K562 treated with DMSO at 1 percent for 4 hours (cell line): ENCODE data around the gene H2AZ1. TPM values are rescaled to one million over a fixed set of nuclear protein-coding genes. Genes with fewer than 3 reads are reported as not detected.

Experiments
- total RNA-seq: library from RNA; unstranded; fragments of 300-600 nt; gene quantifications from 2 replicates; pipeline ENCODE4 v1.2.3, GENCODE V29; 2022; ENCODE audit not compliant: insufficient read depth

The H2AZ1 gene
- total RNA-seq: 1,181 and 1,239 TPM in 2 replicates

DNA sequence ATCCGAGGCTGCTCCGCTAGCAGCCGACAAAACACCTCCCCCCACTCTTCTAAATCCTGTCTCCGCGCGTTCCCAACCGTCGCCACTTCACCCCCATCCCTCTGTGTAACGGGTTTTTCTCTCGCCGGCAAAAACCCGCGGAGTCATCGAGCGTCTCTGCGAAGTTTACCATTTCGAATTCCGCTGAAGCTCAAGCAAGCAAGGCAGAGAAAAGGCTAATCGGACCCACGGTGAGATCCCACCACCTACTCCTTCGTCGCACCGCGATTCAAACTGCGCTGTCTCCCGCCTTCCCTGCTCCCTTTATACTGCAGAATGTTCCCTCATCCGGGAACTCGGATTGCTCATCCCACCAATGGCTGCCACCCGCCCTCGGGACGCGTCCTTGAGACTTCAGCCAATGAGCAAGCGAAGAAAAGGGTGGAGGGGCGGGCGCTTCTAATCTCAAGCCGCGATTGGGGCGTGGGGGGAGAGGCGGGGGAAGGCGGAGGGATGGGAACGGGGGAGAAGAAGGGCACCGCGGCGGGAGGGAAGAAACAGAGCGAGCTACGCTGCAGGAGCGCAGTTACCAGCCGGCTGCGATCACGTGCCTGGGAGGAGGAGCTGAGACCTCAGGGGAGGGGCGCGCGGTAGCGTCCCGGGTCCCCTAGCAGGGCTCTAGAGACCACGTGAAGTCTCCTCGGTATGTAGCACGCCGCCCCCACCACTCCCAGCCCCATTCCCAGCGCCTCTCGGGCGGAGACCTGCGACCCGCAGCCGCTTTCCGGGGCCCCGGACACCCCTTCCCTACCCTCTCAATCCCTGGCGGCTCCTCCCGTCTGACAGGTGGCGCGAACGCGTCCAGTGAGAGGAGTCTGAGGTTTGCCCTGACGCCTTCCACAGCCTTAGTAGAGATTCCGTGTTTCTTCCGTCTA, at the start of gene H2AZ1:
Gene H2AZ1, minus strand, starts transcription at position 277 of the 914 bp plus-strand sequence. Its CDS starts 105 bp downstream, at position 172.

DNA sequence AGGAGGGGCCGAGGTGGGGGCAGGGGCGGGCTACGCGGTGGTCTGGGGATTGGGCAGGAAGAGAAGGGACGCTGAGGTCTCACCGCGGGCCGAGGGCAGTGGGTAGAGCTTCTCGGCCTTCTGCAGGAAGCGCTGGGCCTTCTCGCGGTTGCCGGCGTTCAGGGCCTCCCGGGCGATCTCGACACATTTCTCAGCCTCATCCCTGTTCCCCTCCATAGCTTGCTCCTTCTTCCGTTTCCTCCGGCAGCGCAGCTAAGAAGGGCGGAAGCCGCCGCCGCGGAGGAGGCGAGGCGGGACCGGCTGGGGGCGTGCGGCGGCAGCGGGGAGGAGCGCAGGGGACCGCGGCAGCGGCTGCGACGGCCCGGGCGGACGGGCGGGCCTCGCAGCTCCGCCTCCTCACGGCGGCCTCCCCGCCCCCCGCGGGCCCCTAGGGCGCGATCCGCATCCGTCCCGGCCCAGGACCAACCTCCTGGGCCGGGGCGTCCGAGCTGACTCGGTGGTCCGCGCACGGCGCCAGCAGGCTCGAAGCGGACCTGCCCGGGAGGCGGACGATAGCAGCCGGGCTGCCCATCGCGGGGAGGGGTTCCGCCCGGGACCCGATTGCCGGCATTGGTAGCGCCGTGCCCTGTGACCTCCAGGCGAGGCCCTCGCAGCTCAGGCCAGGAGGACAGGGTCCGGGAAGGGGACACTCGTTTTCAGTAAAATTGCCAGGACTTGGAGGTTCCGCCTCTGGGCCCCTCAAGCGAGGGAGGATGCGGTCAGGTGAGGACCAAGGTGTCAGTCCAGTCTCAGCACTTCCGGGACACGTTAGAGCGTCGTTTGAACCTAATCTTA, 3.5 kb downstream of the H2AZ1 start, which contains the start of gene DNAJB14:
Gene DNAJB14, minus strand, starts transcription at position 263 of the 834 bp plus-strand sequence. Its CDS starts 47 bp downstream, at position 216.

Other genes with a start within 250 kb of the H2AZ1 start
- 2.6 and 3.8 TPM in 2 replicates for gene DAPP1, start 133.4 kb downstream of the H2AZ1 start, total RNA-seq
- 33.8 and 44.3 TPM in 2 replicates for gene LAMTOR3, start 55.8 kb downstream of the H2AZ1 start, total RNA-seq
- gene DNAJB14, start 3.7 kb downstream of the H2AZ1 start, total RNA-seq: 3.5 and 9.3 TPM in 2 replicates
- gene DDIT4L, start 240.2 kb upstream of the H2AZ1 start, total RNA-seq: not detected in 2 replicates